ENCODE data around the gene IRAG1. TPM values are rescaled to one million over a fixed set of nuclear protein-coding genes. Genes with fewer than 3 reads are reported as not detected.

Gene IRAG1
- total and polyA plus RNA-seq, 2 of the 13 experiments (the other 11 are each of a cell fraction or from before 2014, with no cell fraction given): 0.13 to 0.20 TPM

GRCh38 chr11:10645212-10645795 lies 48.3 kb downstream of the IRAG1 start:
- ChIA-PET CTCF (ENCODE audit: low intra/inter-chr PET ratio, low total read pairs) (no interaction called here), POLR2A (no interaction called here)
- no peak overlapping the region for H2AFZ ChIP-seq (ENCODE audit: low read length)
- peak; percentile 66 to 75; a peak in 3 of 4 replicates for TF ChIP-seq MAFK (conservative IDR thresholded peaks at IDR 0.05 in 1 of 2, IDR thresholded peaks at IDR 0.05 in 1 of 2; ENCODE audit: low read length in 2 of 2)
- no peak for TF ChIP-seq CREM (IDR thresholded peaks at IDR 0.05)
- no peak for TF ChIP-seq CREM (CRISPR knock-in tag; IDR thresholded peaks at IDR 0.05)
- peak; percentile 49 for TF ChIP-seq MAFF (IDR thresholded peaks at IDR 0.05; ENCODE audit: low read depth, low read length)
- DNase-seq (ENCODE audit: low spot score) (no peak), FAIRE-seq (no peak), ATAC-seq (no peak)
- no peaks in the 10 kb centered on the region for H3K4me1 ChIP-seq (ENCODE audit: insufficient read depth, low read length)
- no TSS peak for BruUV-seq (replicated peaks)
- H3K4me3 ChIP-seq (replicated peaks in 1 of 3; ENCODE audit: insufficient read depth in 1 of 3, low read depth in 2 of 3, low read length in 3 of 3): no peak overlapping the region
- H3K79me2 ChIP-seq (ENCODE audit: insufficient read depth, low read length): no peaks in the 10 kb centered on the region
- no peak overlapping the region for H3K27ac ChIP-seq (ENCODE audit: extremely low read length, insufficient read depth, low read length)
- WGBS (ENCODE audit: low lambda C conversion rate): 23% methylated on average over 6 of the region's 6 CpGs
- no peak overlapping the region for H3K4me2 ChIP-seq (ENCODE audit: low read depth, low read length)
- peaks cover 2 to 9% of the 10 kb centered on the region in 2 experiments; a peak in 2 of 5 replicates for H3K27me3 ChIP-seq (ENCODE audit: control insufficient read depth in 1 of 2, insufficient read depth in 2 of 2, low read length in 2 of 2)
- intact Hi-C loops (cut with micrococcal nuclease; ENCODE audit: unreplicated experiment): no loop called here
- no peaks in the 10 kb centered on the region for H3K9me3 ChIP-seq (ENCODE audit: low read length)
- H3K9ac ChIP-seq (ENCODE audit: insufficient read depth, low read depth, low read length): no peak overlapping the region
- no peaks in the 10 kb centered on the region for H3K36me3 ChIP-seq (replicated peaks in 1 of 2; ENCODE audit: control insufficient read depth in 1 of 2, insufficient read depth in 2 of 2, low read length in 2 of 2)
- H4K20me1 ChIP-seq (ENCODE audit: insufficient read depth, low read length): no peaks in the 10 kb centered on the region
- in situ Hi-C loops (cut with HindIII; ENCODE audit: extremely low pct_ligation_motif_present, low pct_unique_long_range_greater_than_20kb): no loop called here

Small RNA genes lying within 50 kb of the gene (small RNA-seq; reads per million reads assigned to genes)
- 0 reads per million in 3 experiments for gene RF00019 (ENCODE audit: insufficient read depth in 2 of 3, insufficient read length in 3 of 3, low read depth in 2 of 3, low replicate concordance in 1 of 3)

Other genes starting within 250 kb of the IRAG1 start
- 0.31 and 0.33 TPM in 2 replicates for gene AMPD3, start 238.5 kb downstream of the IRAG1 start, total RNA-seq (2016; rRNA removed; fragmentation: Illumina TruSeq; extraction: Trizol)
- gene AMPD3, start 238.5 kb downstream of the IRAG1 start, polyA plus RNA-seq (2011; rRNA removed): 1.3 and 2.3 TPM in 2 replicates
- 22.4 and 34.8 TPM in 2 replicates for gene RNF141, start 152.6 kb downstream of the IRAG1 start, total RNA-seq (2016; rRNA removed; fragmentation: Illumina TruSeq; extraction: Trizol)
- gene RNF141, start 152.6 kb downstream of the IRAG1 start, polyA plus RNA-seq (2011; rRNA removed): 6.8 and 9.3 TPM in 2 replicates
- 0.81 and 1.4 TPM in 2 replicates for gene LYVE1, start 125.1 kb downstream of the IRAG1 start, total RNA-seq (2016; rRNA removed; fragmentation: Illumina TruSeq; extraction: Trizol)
- 0.82 and 1.2 TPM in 2 replicates for gene LYVE1, start 125.1 kb downstream of the IRAG1 start, polyA plus RNA-seq (2011; rRNA removed)
- gene CTR9, start 57.5 kb upstream of the IRAG1 start, total RNA-seq (2016; rRNA removed; fragmentation: Illumina TruSeq; extraction: Trizol): 22.1 and 35.9 TPM in 2 replicates
- 6.1 and 6.6 TPM in 2 replicates for gene CTR9, start 57.5 kb upstream of the IRAG1 start, polyA plus RNA-seq (2011; rRNA removed)
- gene EIF4G2, start 115.2 kb upstream of the IRAG1 start, total RNA-seq (2016; rRNA removed; fragmentation: Illumina TruSeq; extraction: Trizol): 546 and 803 TPM in 2 replicates
- 290 and 362 TPM in 2 replicates for gene EIF4G2, start 115.2 kb upstream of the IRAG1 start, polyA plus RNA-seq (2011; rRNA removed)
- 11.7 and 18.2 TPM in 2 replicates for gene ZBED5, start 164.3 kb upstream of the IRAG1 start, total RNA-seq (2016; rRNA removed; fragmentation: Illumina TruSeq; extraction: Trizol)
- gene ZBED5, start 164.3 kb upstream of the IRAG1 start, polyA plus RNA-seq (2011; rRNA removed): 30.4 and 38.6 TPM in 2 replicates